Measurements from ENCODE around the gene ADIG.

ADIG gene

GRCh38 chr20:38623061-38623460 lies 42.1 kb downstream of the ADIG start:
- H3K9me3 ChIP-seq (ENCODE audit: control insufficient read depth, low read length): peaks cover 7% of the 10 kb centered on the region

GRCh38 chr20:38624084-38624483 lies 43.1 kb downstream of the ADIG start:
- no peaks in the 10 kb centered on the region for H3K36me3 ChIP-seq (ENCODE audit: control insufficient read depth, insufficient read depth, low read length, severe bottlenecking)
- DNase-seq (ENCODE audit: low read depth): no peak
- H3K9ac ChIP-seq (ENCODE audit: low read length): no peak overlapping the region
- no peak overlapping the region for H3K4me3 ChIP-seq (ENCODE audit: low read length)
- peaks cover 47% of the 10 kb centered on the region for H3K27me3 ChIP-seq (replicated peaks; ENCODE audit: control insufficient read depth, insufficient read depth, low read length)
- H3K9me3 ChIP-seq (ENCODE audit: control insufficient read depth, low read length): peaks cover 7% of the 10 kb centered on the region
- no peaks in the 10 kb centered on the region for H3K4me1 ChIP-seq (ENCODE audit: control insufficient read depth, insufficient read depth, low read length)

More at GRCh38 chr20:38623061-38623460, 42.1 kb downstream of the ADIG start:
- Histone ChIP-seq H3K4me1 (ENCODE audit: control insufficient read depth, insufficient read depth, low read length) (no peaks in the 10 kb centered on the region), H3K4me3 (ENCODE audit: low read length) (no peak overlapping the region), H3K9ac (ENCODE audit: low read length) (no peak overlapping the region), H3K27me3 (replicated peaks; ENCODE audit: control insufficient read depth, insufficient read depth, low read length) (peaks cover 56% of the 10 kb centered on the region), H3K36me3 (ENCODE audit: control insufficient read depth, insufficient read depth, low read length, severe bottlenecking) (no peaks in the 10 kb centered on the region)
- no peak for DNase-seq (ENCODE audit: low read depth)

- H3K9me3 ChIP-seq (ENCODE audit: control insufficient read depth, low read length): peaks cover 7% of the 10 kb centered on the region
- H3K27me3 ChIP-seq (replicated peaks; ENCODE audit: control insufficient read depth, insufficient read depth, low read length): peaks cover 30% of the 10 kb centered on the region
- DNase-seq (ENCODE audit: low read depth): no peak
- H3K36me3 ChIP-seq (ENCODE audit: control insufficient read depth, insufficient read depth, low read length, severe bottlenecking): no peaks in the 10 kb centered on the region
- no peak overlapping the region for H3K9ac ChIP-seq (ENCODE audit: low read length)
- H3K4me3 ChIP-seq (ENCODE audit: low read length): no peak overlapping the region
- H3K4me1 ChIP-seq (ENCODE audit: control insufficient read depth, insufficient read depth, low read length): no peaks in the 10 kb centered on the region
Measured at GRCh38 chr20:38625896-38626295, 44.9 kb downstream of the ADIG start.

DNA sequence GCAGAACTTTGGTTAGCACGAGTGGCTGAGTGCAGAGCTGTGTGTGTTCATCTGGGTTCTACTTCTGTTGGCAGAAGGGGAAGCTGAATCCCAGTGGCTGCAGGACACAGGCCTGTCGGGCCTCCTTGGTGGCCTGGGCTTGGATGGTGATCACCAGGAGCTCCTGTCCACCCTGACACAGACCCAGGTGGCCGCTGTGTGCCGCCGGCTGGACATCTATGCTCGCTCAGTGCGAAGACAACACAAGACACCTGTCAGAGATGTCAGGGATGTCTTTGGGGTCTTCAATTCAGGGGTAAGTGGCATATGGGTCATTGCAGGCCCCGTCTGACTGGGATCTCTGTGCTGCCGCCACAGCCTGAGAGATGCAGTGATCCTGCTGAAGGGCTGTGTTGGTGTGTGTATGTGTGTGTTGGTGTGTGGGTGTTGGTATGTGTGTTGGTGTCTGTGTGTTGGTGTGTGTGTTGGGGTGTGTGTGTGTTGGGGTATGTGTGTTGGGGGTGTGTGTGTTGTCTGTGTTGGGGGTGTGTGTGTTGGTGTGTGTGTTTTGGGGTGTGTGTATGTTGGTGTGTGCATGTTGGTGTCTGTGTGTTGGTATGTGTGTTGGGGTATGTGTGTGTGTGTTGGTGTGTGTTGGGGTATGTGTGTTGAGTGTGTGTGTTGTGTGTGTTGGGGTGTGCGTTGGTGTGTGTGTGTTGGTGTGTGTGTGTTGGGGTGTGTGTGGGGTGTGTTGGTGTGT lies 46.1 kb downstream of the ADIG start:
- H3K27me3 ChIP-seq (replicated peaks; ENCODE audit: control insufficient read depth, insufficient read depth, low read length): peaks cover 23% of the 10 kb centered on the region
- no peak overlapping the region for H3K4me3 ChIP-seq (ENCODE audit: low read length)
- peaks cover 7% of the 10 kb centered on the region for H3K9me3 ChIP-seq (ENCODE audit: control insufficient read depth, low read length)
- H3K36me3 ChIP-seq (ENCODE audit: control insufficient read depth, insufficient read depth, low read length, severe bottlenecking): no peaks in the 10 kb centered on the region
- no peak overlapping the region for H3K9ac ChIP-seq (ENCODE audit: low read length)
- no peak for DNase-seq (ENCODE audit: low read depth)
- no peaks in the 10 kb centered on the region for H3K4me1 ChIP-seq (ENCODE audit: control insufficient read depth, insufficient read depth, low read length)

DNA sequence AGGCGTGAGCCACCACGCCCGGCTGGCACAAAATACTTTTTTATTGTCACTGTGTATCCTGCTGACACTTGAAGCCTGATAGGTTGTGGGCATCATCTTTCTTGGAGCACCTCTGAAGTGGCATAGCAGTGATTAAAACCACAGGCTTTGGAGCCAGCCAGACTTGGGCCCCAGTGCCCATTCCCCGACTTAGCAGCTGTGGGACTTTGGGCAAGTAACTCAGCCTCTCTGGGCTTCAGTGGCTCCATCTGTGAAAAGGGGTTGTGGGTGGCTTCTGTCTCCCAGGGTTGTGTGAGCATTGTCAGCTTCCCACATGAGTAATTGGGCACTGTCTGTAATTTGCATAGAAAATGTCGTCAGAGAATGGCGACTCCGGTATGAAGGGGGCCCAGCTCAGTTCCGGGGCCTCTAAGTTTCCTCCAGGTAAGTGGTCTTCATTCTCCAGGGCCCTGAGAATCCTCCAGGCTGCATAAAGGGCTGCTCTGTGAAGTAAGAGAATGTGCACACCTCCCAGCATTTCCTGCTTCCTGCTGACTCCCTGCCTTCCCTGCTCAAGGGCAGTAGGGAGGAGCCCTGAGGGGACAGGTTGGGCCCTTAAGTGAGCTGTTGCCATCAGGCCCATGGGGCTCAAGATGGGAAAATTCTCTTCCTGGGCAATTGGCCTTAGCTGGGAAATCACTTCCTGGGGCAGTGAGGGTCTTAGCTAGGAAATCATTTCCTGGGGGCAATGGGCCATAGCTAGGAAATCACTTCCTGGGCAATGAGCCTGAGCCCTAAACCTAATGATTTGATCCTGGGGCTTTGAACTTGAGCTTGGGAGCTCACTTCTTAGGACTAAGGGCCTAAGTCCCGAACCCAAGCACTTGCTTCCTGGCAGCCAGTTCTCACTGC lies 47.8 kb downstream of the ADIG start:
- no peaks in the 10 kb centered on the region for H3K4me1 ChIP-seq (ENCODE audit: control insufficient read depth, insufficient read depth, low read length)
- no peak overlapping the region for H3K4me3 ChIP-seq (ENCODE audit: low read length)
- H3K27me3 ChIP-seq (replicated peaks; ENCODE audit: control insufficient read depth, insufficient read depth, low read length): peaks cover 8% of the 10 kb centered on the region
- H3K9me3 ChIP-seq (ENCODE audit: control insufficient read depth, low read length): peaks cover 7% of the 10 kb centered on the region
- DNase-seq (ENCODE audit: low read depth): no peak
- no peak overlapping the region for H3K9ac ChIP-seq (ENCODE audit: low read length)
- no peaks in the 10 kb centered on the region for H3K36me3 ChIP-seq (ENCODE audit: control insufficient read depth, insufficient read depth, low read length, severe bottlenecking)

DNA sequence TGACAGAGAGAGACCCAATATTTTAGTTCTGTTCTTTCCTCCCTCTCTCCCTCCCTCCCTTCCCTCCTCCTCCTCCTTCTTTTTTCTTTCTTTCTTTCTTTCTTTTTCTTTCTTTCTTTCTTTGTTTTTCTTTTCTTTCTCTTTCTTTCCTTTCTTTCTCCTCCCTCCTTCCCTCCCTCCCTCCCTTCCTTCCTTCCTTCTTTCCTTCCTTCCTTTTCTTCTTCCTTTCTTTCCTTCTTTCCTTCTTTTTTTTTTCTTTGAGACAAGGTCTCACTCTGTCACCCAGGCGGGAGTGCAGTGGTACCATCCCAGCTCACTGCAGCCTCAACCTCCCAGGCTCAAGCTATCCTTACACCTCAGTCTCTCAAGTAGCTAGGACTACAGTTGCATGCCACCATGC lies 49.0 kb downstream of the ADIG start:
- Histone ChIP-seq H3K27me3 (replicated peaks; ENCODE audit: control insufficient read depth, insufficient read depth, low read length) (peaks cover 9% of the 10 kb centered on the region), H3K9me3 (ENCODE audit: control insufficient read depth, low read length) (no peaks in the 10 kb centered on the region), H3K4me1 (ENCODE audit: control insufficient read depth, insufficient read depth, low read length) (no peaks in the 10 kb centered on the region), H3K36me3 (ENCODE audit: control insufficient read depth, insufficient read depth, low read length, severe bottlenecking) (no peaks in the 10 kb centered on the region), H3K9ac (ENCODE audit: low read length) (no peak overlapping the region), H3K4me3 (ENCODE audit: low read length) (no peak overlapping the region)
- no peak for DNase-seq (ENCODE audit: low read depth)

DNA sequence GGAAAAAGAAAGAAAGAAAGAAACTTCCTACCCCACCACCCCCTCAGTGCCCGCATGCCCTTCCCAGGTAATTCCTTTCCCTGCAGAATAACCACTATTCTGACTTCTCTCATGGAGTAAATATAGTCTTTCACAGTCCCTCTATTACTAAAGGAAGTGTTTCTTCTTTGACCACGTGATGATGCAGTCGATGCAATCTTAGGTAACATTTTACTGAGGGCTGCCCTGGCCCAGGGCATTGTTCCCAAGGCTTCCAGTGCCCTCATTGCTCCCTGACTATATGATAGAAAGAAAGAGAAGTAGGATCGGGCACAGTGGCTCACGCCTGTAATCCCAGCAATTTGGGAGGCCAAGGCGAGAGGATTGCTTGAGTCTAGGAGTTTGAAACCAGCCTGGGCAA lies 49.7 kb downstream of the ADIG start:
- peaks cover 9% of the 10 kb centered on the region for H3K27me3 ChIP-seq (replicated peaks; ENCODE audit: control insufficient read depth, insufficient read depth, low read length)
- H3K4me3 ChIP-seq (ENCODE audit: low read length): no peak overlapping the region
- no peaks in the 10 kb centered on the region for H3K4me1 ChIP-seq (ENCODE audit: control insufficient read depth, insufficient read depth, low read length)
- no peaks in the 10 kb centered on the region for H3K36me3 ChIP-seq (ENCODE audit: control insufficient read depth, insufficient read depth, low read length, severe bottlenecking)
- no peak for DNase-seq (ENCODE audit: low read depth)
- no peaks in the 10 kb centered on the region for H3K9me3 ChIP-seq (ENCODE audit: control insufficient read depth, low read length)
- no peak overlapping the region for H3K9ac ChIP-seq (ENCODE audit: low read length)

- peaks cover 9% of the 10 kb centered on the region for H3K27me3 ChIP-seq (replicated peaks; ENCODE audit: control insufficient read depth, insufficient read depth, low read length)
- H3K9me3 ChIP-seq (ENCODE audit: control insufficient read depth, low read length): no peaks in the 10 kb centered on the region
- H3K36me3 ChIP-seq (ENCODE audit: control insufficient read depth, insufficient read depth, low read length, severe bottlenecking): no peaks in the 10 kb centered on the region
- no peaks in the 10 kb centered on the region for H3K4me1 ChIP-seq (ENCODE audit: control insufficient read depth, insufficient read depth, low read length)
- no peak for DNase-seq (ENCODE audit: low read depth)
- H3K4me3 ChIP-seq (ENCODE audit: low read length): no peak overlapping the region
- no peak overlapping the region for H3K9ac ChIP-seq (ENCODE audit: low read length)
Measured at GRCh38 chr20:38631155-38632022, 50.4 kb downstream of the ADIG start.

- peaks cover 12% of the 10 kb centered on the region for H3K27me3 ChIP-seq (replicated peaks; ENCODE audit: control insufficient read depth, insufficient read depth, low read length)
- DNase-seq (ENCODE audit: low read depth): peak; percentile 74
- H3K36me3 ChIP-seq (ENCODE audit: control insufficient read depth, insufficient read depth, low read length, severe bottlenecking): no peaks in the 10 kb centered on the region
- H3K4me3 ChIP-seq (ENCODE audit: low read length): no peak overlapping the region
- H3K9me3 ChIP-seq (ENCODE audit: control insufficient read depth, low read length): no peaks in the 10 kb centered on the region
- H3K9ac ChIP-seq (ENCODE audit: low read length): no peak overlapping the region
- no peaks in the 10 kb centered on the region for H3K4me1 ChIP-seq (ENCODE audit: control insufficient read depth, insufficient read depth, low read length)
Measured at GRCh38 chr20:38633577-38634093, 52.6 kb downstream of the ADIG start.

- Histone ChIP-seq H3K36me3 (ENCODE audit: control insufficient read depth, insufficient read depth, low read length, severe bottlenecking) (no peaks in the 10 kb centered on the region), H3K9ac (ENCODE audit: low read length) (no peak overlapping the region), H3K4me1 (ENCODE audit: control insufficient read depth, insufficient read depth, low read length) (no peaks in the 10 kb centered on the region), H3K4me3 (ENCODE audit: low read length) (no peak overlapping the region), H3K27me3 (replicated peaks; ENCODE audit: control insufficient read depth, insufficient read depth, low read length) (peaks cover 31% of the 10 kb centered on the region), H3K9me3 (ENCODE audit: control insufficient read depth, low read length) (no peaks in the 10 kb centered on the region)
- no peak for DNase-seq (ENCODE audit: low read depth)
Measured at GRCh38 chr20:38635721-38636288, 54.8 kb downstream of the ADIG start.
